Liver (tissue), 9 donors: Measurements from ENCODE around the gene NCAM1. TPM values are rescaled to one million over a fixed set of nuclear protein-coding genes. Genes with fewer than 3 reads are reported as not detected.

Experiments used
- DNase-seq: peaks from one replicate; pipeline ENCODE4 v3.0.0-alpha.2; 2017; ENCODE audit warnings: low spot score
- H3K27ac ChIP-seq, 2 donors: one replicate each; pipeline ENCODE4 v1.7.0; 2013; ENCODE audit warnings: inconsistent platforms in 2 of 2, low read length in 2 of 2, control low read depth in 1 of 2, low read depth in 1 of 2, mild to moderate bottlenecking in 1 of 2
- H3K27me3 ChIP-seq, 4 donors: one replicate each; pipeline versions ENCODE4 v1.6.1 to v1.7.0; 2013; ENCODE audit warnings: low read length in 3 of 4, inconsistent platforms in 1 of 4, mild to moderate bottlenecking in 1 of 4, moderate library complexity in 1 of 4; ENCODE audit not compliant: control insufficient read depth in 4 of 4, insufficient read depth in 4 of 4
- H3K36me3 ChIP-seq, 4 donors: one replicate each; pipeline versions ENCODE4 v1.6.1 to v1.7.0; 2013; ENCODE audit warnings: low read length in 3 of 4, mild to moderate bottlenecking in 3 of 4, low read depth in 1 of 4, moderate library complexity in 1 of 4; ENCODE audit not compliant: control insufficient read depth in 4 of 4, insufficient read depth in 3 of 4
- H3K4me1 ChIP-seq, 4 donors: one replicate each; pipeline versions ENCODE4 v1.6.1 to v1.7.0; 2013; ENCODE audit warnings: low read length in 3 of 4, mild to moderate bottlenecking in 3 of 4, moderate library complexity in 1 of 4; ENCODE audit not compliant: control insufficient read depth in 4 of 4, insufficient read depth in 4 of 4
- H3K4me3 ChIP-seq, 3 donors: one replicate each; pipeline versions ENCODE4 v1.6.1 to v1.7.0; 2013; ENCODE audit warnings: low read length in 3 of 3, control low read depth in 1 of 3, low read depth in 1 of 3, mild to moderate bottlenecking in 1 of 3
- H3K9ac ChIP-seq, 2 donors: one replicate each; pipeline ENCODE4 v1.7.0; 2013; ENCODE audit warnings: low read length in 2 of 2, mild to moderate bottlenecking in 2 of 2, moderate library complexity in 2 of 2, control low read depth in 1 of 2, low read depth in 1 of 2
- H3K9me3 ChIP-seq, 4 donors: one replicate each; pipeline versions ENCODE4 v1.6.1 to v1.7.0; 2013; ENCODE audit warnings: low read length in 3 of 4; ENCODE audit not compliant: control insufficient read depth in 4 of 4
- EGR1 ChIP-seq, 2 donors: IDR thresholded peaks; 2 replicates each; pipeline ENCODE4 v1.6.1; 2016 to 2018; ENCODE audit warnings: antibody characterized with exemption in 2 of 2, low read depth in 2 of 2
- FOXA1 ChIP-seq: IDR thresholded peaks from 2 replicates; pipeline ENCODE4 v1.6.1; 2016; ENCODE audit warnings: antibody characterized with exemption
- FOXA2 ChIP-seq: IDR thresholded peaks from 2 replicates; pipeline ENCODE4 v1.6.1; 2016; ENCODE audit warnings: antibody characterized with exemption
- GABPA ChIP-seq, 2 donors: IDR thresholded peaks in 1 of 2; conservative IDR thresholded peaks in 1 of 2; 2 replicates each; pipeline ENCODE4 v1.6.1; 2016; ENCODE audit warnings: antibody characterized with exemption in 2 of 2, mild to moderate bottlenecking in 1 of 2, moderate library complexity in 1 of 2
- HNF4A ChIP-seq, 2 donors: conservative IDR thresholded peaks; 2 replicates each; pipeline ENCODE4 v1.6.1; 2016; ENCODE audit warnings: antibody characterized with exemption in 2 of 2, mild to moderate bottlenecking in 2 of 2
- HNF4G ChIP-seq: IDR thresholded peaks from 2 replicates; pipeline ENCODE4 v1.6.1; 2016; ENCODE audit warnings: antibody characterized with exemption
- JUND ChIP-seq, 2 donors: IDR thresholded peaks; 2 replicates each; pipeline ENCODE4 v1.6.1; 2016; ENCODE audit warnings: antibody characterized with exemption in 2 of 2
- NR2F2 ChIP-seq: IDR thresholded peaks from 2 replicates; pipeline ENCODE4 v1.6.1; 2016; ENCODE audit warnings: antibody characterized with exemption
- RAD21 ChIP-seq, 2 donors: IDR thresholded peaks; 2 replicates each; pipeline ENCODE4 v1.6.1; 2016; ENCODE audit warnings: antibody characterized with exemption in 2 of 2, mild to moderate bottlenecking in 2 of 2
- RXRA ChIP-seq, 2 donors: IDR thresholded peaks; 2 replicates each; pipeline ENCODE4 v1.6.1; 2017 to 2018; ENCODE audit warnings: antibody characterized with exemption in 2 of 2, mild to moderate bottlenecking in 1 of 2
- SP1 ChIP-seq: IDR thresholded peaks from 2 replicates; pipeline ENCODE4 v1.6.1; 2018; ENCODE audit warnings: antibody characterized with exemption, mild to moderate bottlenecking
- TAF1 ChIP-seq: conservative IDR thresholded peaks from 2 replicates; pipeline ENCODE4 v1.6.1; 2016; ENCODE audit warnings: antibody characterized with exemption, mild to moderate bottlenecking
- YY1 ChIP-seq: IDR thresholded peaks from 2 replicates; pipeline ENCODE4 v1.6.1; 2016; ENCODE audit warnings: antibody characterized with exemption, mild to moderate bottlenecking
- WGBS: extraction: QIAGEN DNeasy Blood & Tissue Kit; methylation state at CpG from one replicate; pipeline ENCODE4 v1.1.7; 2013; 5-methylcytosine and 5-hydroxymethylcytosine counted together
- polyA plus RNA-seq, 2 donors: library from polyadenylated mRNA; stranded (reverse) in 1 of 2; unstranded in 1 of 2; fragments of 200-250 nt in 1 of 2; fragments of >200 nt in 1 of 2; fragmentation: Nextera tagmentation in 1 of 2; extraction: Ambion mirVana in 1 of 2; gene quantifications; one replicate each; pipeline versions ENCODE4 v1.2.1 to v1.2.3, GENCODE V29; 2013 to 2015
- total RNA-seq, 2 donors: library from RNA; depleted of rRNA; stranded (reverse); fragments of >200 nt; gene quantifications; one replicate each; pipeline ENCODE4 v1.2.3, GENCODE V29; 2014
- TF ChIP-seq, protein P1 (sequence below): IDR thresholded peaks from 2 replicates; pipeline ENCODE4 v1.6.1; 2016; ENCODE audit warnings: antibody characterized with exemption, mild to moderate bottlenecking
- TF ChIP-seq, protein P2 (sequence below): fragments of 150-350 bp; IDR thresholded peaks from 2 replicates; pipeline ENCODE4 v1.5.1; 2017; ENCODE audit warnings: improper control_type of control experiment, low read depth, low read length; ENCODE audit not compliant: missing input control
- TF ChIP-seq, protein P3 (sequence below): IDR thresholded peaks from 2 replicates; pipeline ENCODE4 v1.6.1; 2016; ENCODE audit warnings: antibody characterized with exemption
- TF ChIP-seq, protein P4 (sequence below): IDR thresholded peaks from 2 replicates; pipeline ENCODE4 v1.6.1; 2016; ENCODE audit warnings: antibody characterized with exemption
- TF ChIP-seq, protein P5 (sequence below): IDR thresholded peaks from 2 replicates; pipeline ENCODE4 v1.6.1; 2016; ENCODE audit warnings: antibody characterized with exemption
- donor health status: healthy.
- donor health status: healthy.
- donor health status: healthy.
- donor health status: healthy.
- donor health status: healthy.

Gene NCAM1
- total and polyA plus RNA-seq, 4 donors: 0.65 to 2.1 (median 0.88) TPM

DNA sequence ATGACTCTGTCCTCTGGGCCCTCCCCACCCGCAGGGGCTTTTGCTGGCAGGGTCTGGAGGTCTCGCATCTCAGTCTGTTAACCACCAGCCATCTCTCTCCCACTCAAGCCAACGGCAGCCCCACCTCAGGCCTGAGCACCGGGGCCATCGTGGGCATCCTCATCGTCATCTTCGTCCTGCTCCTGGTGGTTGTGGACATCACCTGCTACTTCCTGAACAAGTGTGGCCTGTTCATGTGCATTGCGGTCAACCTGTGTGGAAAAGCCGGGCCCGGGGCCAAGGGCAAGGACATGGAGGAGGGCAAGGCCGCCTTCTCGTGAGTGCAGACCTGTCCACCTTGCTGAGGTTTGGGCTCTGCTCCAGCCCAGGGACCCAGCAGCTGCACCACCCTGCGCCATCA, 308.9 kb downstream of the NCAM1 start:
- no peak for DNase-seq
- Histone ChIP-seq H3K27ac (no peak overlapping the region), H3K4me1 (no peaks in the 10 kb centered on the region), H3K36me3 (no peaks in the 10 kb centered on the region), H3K9me3 (no peaks in the 10 kb centered on the region), H3K9ac (no peak overlapping the region), H3K4me3 (no peak overlapping the region), H3K27me3 (no peaks in the 10 kb centered on the region)
- WGBS: 92% methylated on average over 13 of the region's 13 CpGs
- TF ChIP-seq RXRA (IDR thresholded peaks at IDR 0.05): no peak

DNA sequence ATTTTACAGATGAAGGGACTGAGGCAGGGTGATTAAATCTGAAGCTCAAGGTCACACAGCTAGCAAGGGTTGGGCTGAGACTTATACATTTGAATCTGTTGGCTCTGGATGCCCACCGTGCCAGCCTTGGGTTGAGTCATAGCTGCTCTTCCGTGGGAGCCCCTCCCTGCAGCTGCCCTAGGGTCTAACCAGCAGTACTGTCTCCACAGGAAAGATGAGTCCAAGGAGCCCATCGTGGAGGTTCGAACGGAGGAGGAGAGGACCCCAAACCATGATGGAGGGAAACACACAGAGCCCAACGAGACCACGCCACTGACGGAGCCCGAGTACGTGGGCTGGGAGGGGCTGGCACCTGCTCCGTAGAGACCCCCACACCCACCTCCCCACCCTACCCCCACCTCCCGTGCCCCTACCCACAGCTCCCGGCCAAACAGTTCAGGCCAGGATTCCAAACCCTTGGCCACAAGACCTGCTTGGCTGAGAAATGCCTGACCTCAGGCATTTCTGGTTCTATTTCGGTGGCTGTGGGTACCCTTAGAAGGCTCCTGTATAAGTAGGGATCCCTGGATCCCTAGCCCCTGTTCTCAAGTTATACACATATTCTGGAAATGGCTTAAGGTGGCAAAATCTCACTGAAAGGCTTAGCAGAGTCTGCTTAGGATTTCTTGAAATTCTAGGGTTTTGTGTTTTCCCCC, 310.5 kb downstream of the NCAM1 start:
- no peaks in the 10 kb centered on the region for H3K9me3 ChIP-seq
- no peak overlapping the region for H3K9ac ChIP-seq
- 89% methylated on average over 14 of the region's 14 CpGs for WGBS
- TF ChIP-seq EGR1 (IDR thresholded peaks at IDR 0.05; ENCODE audit: low read depth in 2 of 2) (no peak), GABPA (IDR thresholded peaks at IDR 0.05 in 1 of 2, conservative IDR thresholded peaks at IDR 0.05 in 1 of 2) (no peak), SP1 (no peak), NR2F2 (no peak), RXRA (IDR thresholded peaks at IDR 0.05) (no peak), TAF1 (no peak), HNF4A (conservative IDR thresholded peaks at IDR 0.05) (no peak), YY1 (no peak), FOXA2 (no peak), JUND (IDR thresholded peaks at IDR 0.05) (no peak), RAD21 (IDR thresholded peaks at IDR 0.05) (no peak), FOXA1 (no peak), HNF4G (no peak)
- TF ChIP-seq, protein P1, sequence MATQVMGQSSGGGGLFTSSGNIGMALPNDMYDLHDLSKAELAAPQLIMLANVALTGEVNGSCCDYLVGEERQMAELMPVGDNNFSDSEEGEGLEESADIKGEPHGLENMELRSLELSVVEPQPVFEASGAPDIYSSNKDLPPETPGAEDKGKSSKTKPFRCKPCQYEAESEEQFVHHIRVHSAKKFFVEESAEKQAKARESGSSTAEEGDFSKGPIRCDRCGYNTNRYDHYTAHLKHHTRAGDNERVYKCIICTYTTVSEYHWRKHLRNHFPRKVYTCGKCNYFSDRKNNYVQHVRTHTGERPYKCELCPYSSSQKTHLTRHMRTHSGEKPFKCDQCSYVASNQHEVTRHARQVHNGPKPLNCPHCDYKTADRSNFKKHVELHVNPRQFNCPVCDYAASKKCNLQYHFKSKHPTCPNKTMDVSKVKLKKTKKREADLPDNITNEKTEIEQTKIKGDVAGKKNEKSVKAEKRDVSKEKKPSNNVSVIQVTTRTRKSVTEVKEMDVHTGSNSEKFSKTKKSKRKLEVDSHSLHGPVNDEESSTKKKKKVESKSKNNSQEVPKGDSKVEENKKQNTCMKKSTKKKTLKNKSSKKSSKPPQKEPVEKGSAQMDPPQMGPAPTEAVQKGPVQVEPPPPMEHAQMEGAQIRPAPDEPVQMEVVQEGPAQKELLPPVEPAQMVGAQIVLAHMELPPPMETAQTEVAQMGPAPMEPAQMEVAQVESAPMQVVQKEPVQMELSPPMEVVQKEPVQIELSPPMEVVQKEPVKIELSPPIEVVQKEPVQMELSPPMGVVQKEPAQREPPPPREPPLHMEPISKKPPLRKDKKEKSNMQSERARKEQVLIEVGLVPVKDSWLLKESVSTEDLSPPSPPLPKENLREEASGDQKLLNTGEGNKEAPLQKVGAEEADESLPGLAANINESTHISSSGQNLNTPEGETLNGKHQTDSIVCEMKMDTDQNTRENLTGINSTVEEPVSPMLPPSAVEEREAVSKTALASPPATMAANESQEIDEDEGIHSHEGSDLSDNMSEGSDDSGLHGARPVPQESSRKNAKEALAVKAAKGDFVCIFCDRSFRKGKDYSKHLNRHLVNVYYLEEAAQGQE: no peak
- TF ChIP-seq, protein P2, sequence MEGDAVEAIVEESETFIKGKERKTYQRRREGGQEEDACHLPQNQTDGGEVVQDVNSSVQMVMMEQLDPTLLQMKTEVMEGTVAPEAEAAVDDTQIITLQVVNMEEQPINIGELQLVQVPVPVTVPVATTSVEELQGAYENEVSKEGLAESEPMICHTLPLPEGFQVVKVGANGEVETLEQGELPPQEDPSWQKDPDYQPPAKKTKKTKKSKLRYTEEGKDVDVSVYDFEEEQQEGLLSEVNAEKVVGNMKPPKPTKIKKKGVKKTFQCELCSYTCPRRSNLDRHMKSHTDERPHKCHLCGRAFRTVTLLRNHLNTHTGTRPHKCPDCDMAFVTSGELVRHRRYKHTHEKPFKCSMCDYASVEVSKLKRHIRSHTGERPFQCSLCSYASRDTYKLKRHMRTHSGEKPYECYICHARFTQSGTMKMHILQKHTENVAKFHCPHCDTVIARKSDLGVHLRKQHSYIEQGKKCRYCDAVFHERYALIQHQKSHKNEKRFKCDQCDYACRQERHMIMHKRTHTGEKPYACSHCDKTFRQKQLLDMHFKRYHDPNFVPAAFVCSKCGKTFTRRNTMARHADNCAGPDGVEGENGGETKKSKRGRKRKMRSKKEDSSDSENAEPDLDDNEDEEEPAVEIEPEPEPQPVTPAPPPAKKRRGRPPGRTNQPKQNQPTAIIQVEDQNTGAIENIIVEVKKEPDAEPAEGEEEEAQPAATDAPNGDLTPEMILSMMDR: no peak
- TF ChIP-seq, protein P3, sequence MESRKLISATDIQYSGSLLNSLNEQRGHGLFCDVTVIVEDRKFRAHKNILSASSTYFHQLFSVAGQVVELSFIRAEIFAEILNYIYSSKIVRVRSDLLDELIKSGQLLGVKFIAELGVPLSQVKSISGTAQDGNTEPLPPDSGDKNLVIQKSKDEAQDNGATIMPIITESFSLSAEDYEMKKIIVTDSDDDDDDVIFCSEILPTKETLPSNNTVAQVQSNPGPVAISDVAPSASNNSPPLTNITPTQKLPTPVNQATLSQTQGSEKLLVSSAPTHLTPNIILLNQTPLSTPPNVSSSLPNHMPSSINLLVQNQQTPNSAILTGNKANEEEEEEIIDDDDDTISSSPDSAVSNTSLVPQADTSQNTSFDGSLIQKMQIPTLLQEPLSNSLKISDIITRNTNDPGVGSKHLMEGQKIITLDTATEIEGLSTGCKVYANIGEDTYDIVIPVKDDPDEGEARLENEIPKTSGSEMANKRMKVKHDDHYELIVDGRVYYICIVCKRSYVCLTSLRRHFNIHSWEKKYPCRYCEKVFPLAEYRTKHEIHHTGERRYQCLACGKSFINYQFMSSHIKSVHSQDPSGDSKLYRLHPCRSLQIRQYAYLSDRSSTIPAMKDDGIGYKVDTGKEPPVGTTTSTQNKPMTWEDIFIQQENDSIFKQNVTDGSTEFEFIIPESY: no peak
- TF ChIP-seq, protein P4, sequence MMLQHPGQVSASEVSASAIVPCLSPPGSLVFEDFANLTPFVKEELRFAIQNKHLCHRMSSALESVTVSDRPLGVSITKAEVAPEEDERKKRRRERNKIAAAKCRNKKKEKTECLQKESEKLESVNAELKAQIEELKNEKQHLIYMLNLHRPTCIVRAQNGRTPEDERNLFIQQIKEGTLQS: no peak
- TF ChIP-seq, protein P5, sequence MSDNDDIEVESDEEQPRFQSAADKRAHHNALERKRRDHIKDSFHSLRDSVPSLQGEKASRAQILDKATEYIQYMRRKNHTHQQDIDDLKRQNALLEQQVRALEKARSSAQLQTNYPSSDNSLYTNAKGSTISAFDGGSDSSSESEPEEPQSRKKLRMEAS: no peak
- H3K36me3 ChIP-seq: no peaks in the 10 kb centered on the region
- no peaks in the 10 kb centered on the region for H3K27me3 ChIP-seq
- no peak overlapping the region for H3K4me3 ChIP-seq
- H3K27ac ChIP-seq: no peak overlapping the region
- H3K4me1 ChIP-seq: no peaks in the 10 kb centered on the region
- DNase-seq: no peak
